WI38 (cell line): ENCODE data around the gene REXO1.

Experiments used
- H3K4me3 ChIP-seq: 2 replicates; pipeline ENCODE4 v1.5.1; 2011; ENCODE audit warnings: low read depth, mild to moderate bottlenecking, control low read depth, low read length
- CTCF ChIP-seq: IDR thresholded peaks from 2 replicates; pipeline ENCODE4 v1.5.1; 2012; ENCODE audit warnings: low read depth, mild to moderate bottlenecking, control low read depth, low read length

The REXO1 gene

GRCh38 chr19:1832046-1832663 is 16.1 kb downstream of the REXO1 start:
- no peak overlapping the region for H3K4me3 ChIP-seq
- TF ChIP-seq CTCF = no peak

DNA sequence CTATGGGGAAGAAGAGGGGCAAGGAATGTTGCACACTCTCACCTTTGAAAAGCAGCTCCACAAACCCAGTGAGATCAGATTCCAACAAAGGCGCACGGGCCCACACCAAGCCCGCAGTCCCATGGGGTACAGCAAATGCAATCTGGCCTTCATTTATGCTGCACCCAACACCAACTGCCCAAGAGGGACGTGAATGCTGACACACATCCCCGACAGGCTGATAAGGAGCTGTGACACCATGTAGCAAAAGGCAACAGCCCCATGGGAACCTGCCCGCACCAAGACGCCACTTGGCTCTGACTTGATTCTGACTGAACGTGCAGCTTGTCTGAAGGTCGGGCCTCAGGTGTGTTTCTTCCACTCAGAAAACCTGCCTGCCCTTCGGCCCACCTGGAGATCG is 17.3 kb downstream of the REXO1 start:
- TF ChIP-seq CTCF = no peak

GRCh38 chr19:1830568-1830967 is 17.7 kb downstream of the REXO1 start:
- H3K4me3 ChIP-seq = no peak overlapping the region
- no peak for TF ChIP-seq CTCF

More for the DNA sequence above, 17.3 kb downstream of the REXO1 start:
- no peak overlapping the region for H3K4me3 ChIP-seq

- no peak for TF ChIP-seq CTCF
- H3K4me3 ChIP-seq = no peak overlapping the region
Measured at GRCh38 chr19:1829958-1830357, 18.3 kb downstream of the REXO1 start.

DNA sequence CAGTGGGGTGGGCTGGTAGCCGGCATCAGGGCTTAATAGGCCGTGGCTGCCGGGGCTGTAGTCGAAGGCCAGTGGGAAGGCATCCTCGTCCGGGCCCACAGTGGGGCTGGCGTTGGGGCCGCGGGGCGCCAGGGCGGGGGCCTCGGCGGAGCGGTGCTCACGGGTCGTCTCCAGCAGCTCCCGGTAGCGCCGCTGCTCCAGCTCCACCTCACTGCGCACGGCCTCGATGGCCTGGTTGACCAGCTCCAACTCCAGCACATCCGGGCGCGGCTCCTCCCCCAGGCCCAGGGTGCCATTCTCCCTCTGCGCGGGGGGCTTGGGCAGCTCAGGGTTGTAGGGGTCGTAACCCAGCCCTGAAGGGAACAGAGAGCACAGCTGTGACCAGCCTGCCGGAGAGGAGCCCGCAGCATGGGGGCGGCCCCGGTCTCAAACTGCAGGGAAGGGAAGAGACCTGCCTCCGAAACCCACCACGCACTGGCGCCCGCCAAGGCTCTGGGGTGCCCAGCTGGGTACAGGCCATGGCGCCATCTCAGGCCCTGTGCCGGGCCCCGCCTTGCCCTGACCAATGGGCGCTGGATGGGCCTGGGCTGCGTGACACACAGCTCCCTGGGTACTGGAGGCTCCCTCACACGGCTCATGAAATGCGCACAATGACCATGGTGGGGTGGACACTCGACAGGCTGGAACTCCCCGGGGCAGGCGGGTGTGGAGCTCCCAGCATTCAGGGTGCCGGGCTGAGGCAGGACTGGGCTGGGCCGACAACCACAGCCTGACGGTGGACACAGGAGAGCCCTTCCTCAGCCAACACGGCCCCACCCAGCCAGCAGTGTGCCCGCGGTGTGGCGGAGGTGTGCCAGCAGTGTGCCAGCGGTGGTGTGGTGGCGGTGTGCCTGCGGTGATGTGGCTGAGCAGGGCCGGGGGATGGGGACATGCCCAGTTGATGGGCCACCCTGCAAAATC is 19.7 kb downstream of the REXO1 start:
- TF ChIP-seq CTCF = no peak
- H3K4me3 ChIP-seq = no peak overlapping the region

DNA sequence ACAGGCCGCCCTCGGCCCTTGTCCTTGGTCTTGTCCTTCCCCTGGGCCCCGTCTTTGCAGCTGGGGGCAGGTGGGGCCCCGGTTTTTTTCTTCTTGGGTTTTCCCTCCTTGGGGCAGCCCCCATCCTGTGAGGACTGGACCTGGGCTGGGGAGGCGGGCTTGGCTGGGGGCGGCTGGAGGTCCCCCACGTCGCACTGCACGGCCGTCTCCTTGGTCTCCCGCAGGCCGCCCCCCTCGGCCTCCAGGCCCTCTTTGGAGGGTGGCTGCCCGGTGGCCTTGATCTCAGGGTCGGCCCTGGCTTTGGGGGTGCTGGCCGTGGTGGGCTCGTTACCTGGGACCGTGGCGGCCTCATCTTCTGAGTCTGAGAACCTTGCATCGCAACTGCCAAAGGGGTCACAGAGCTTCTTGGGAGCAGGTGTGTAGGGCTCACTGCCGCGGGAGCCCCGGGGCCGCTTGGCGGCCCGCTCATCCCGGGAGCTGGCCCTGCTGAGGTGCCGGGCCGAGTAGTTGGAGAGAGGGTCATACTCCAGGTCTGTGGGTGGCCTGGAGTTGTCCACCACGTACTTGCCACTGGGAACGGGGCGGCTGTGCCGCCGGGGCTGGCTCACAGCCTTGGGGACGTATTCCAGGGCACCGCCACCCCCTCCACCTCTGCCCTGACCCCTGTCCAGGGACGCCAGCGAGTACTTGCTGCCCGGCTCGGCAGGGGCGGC is 20.6 kb downstream of the REXO1 start:
- TF ChIP-seq CTCF = no peak
- H3K4me3 ChIP-seq = no peak overlapping the region
